Ascending aorta (tissue), 2 donors: ENCODE measurements around the gene EVX1. TPM values are rescaled to one million over a fixed set of nuclear protein-coding genes. Genes with fewer than 3 reads are reported as not detected.
A peak's percentile ranks its signal among the peaks of the same experiment; 100 is the strongest.

Experiments
- DNase-seq, 2 donors: peaks; one replicate each; pipeline ENCODE4 v3.0.0-alpha.2; 2019; ENCODE audit warnings: low spot score in 2 of 2
- H3K27ac ChIP-seq, 2 donors: fragments of 200-600 bp; sonication (generic); one replicate each; pipeline ENCODE4 v1.5.1; 2016 to 2017; ENCODE audit warnings: mild to moderate bottlenecking in 1 of 2
- H3K27me3 ChIP-seq: fragments of 200-600 bp; sonication (generic); one replicate; pipeline ENCODE4 v1.5.1; 2017
- H3K36me3 ChIP-seq, 2 donors: fragments of 200-600 bp; sonication (generic); one replicate each; pipeline ENCODE4 v1.5.1; 2016
- H3K4me1 ChIP-seq, 2 donors: fragments of 200-600 bp; sonication (generic); one replicate each; pipeline ENCODE4 v1.5.1; 2016 to 2017; ENCODE audit warnings: mild to moderate bottlenecking in 1 of 2
- H3K4me3 ChIP-seq, 2 donors: fragments of 200-600 bp; sonication (generic); one replicate each; pipeline ENCODE4 v1.5.1; 2016 to 2017; ENCODE audit warnings: mild to moderate bottlenecking in 1 of 2
- H3K9me3 ChIP-seq, 2 donors: fragments of 200-600 bp; sonication (generic); one replicate each; pipeline ENCODE4 v1.5.1; 2016
- CTCF ChIP-seq, 3 experiments: fragments of 200-600 bp in 2 of 3; fragments of 450-650 bp in 1 of 3; sonication (generic) in 2 of 3; IDR thresholded peaks; one replicate each; pipeline ENCODE4 v1.5.1; 2016 to 2019; ENCODE audit warnings: antibody characterized with exemption in 3 of 3, mild to moderate bottlenecking in 1 of 3, moderate library complexity in 1 of 3
- intact Hi-C: fragments of 100-400 bp; cut with DNase I; formaldehyde crosslinking; loops from one replicate; pipeline ENCODE4 v1.15.1; 2023
- total RNA-seq: library from RNA; depleted of rRNA; stranded (reverse); fragments of >200 nt; gene quantifications from one replicate; pipeline ENCODE4 v1.1.0, GENCODE V29; 2016

EVX1 gene
- total RNA-seq, 1 donor from 2014 or later: not detected

- H3K27me3 ChIP-seq: peaks cover 60% of the 10 kb centered on the region
- H3K36me3 ChIP-seq: no peaks in the 10 kb centered on the region
- H3K27ac ChIP-seq: no peak overlapping the region
- intact Hi-C loops: loop anchor here (5.0 to 10.0 kb wide), 4 partner anchors 577 to 1217 kb away; partner anchors contain the start of gene CREB5
- no peak overlapping the region for H3K4me3 ChIP-seq
- H3K9me3 ChIP-seq: no peaks in the 10 kb centered on the region
- TF ChIP-seq CTCF (IDR thresholded peaks at IDR 0.05): no peak
- DNase-seq: peak in 1 of 2 donors; percentile 38
- peaks cover 11 to 16% of the 10 kb centered on the region in 2 donors for H3K4me1 ChIP-seq
Measured at GRCh38 chr7:27197137-27198042, 45.2 kb upstream of the EVX1 start.

GRCh38 chr7:27198138-27198841 is 44.3 kb upstream of the EVX1 start:
- H3K27me3 ChIP-seq: peaks cover 58% of the 10 kb centered on the region
- intact Hi-C loops: loop anchor here (5.0 to 10.0 kb wide), 4 partner anchors 577 to 1217 kb away; partner anchors contain the start of gene CREB5
- peak in 1 of 2 donors; percentile 64 for DNase-seq
- H3K9me3 ChIP-seq: no peaks in the 10 kb centered on the region
- H3K36me3 ChIP-seq: no peaks in the 10 kb centered on the region
- no peak for TF ChIP-seq CTCF (IDR thresholded peaks at IDR 0.05)
- peak overlapping the region in 1 of 2 donors; percentile 54 for H3K4me3 ChIP-seq
- no peak overlapping the region for H3K27ac ChIP-seq
- peaks cover 11% of the 10 kb centered on the region in 2 donors for H3K4me1 ChIP-seq

- peak in 1 of 2 donors; percentile 64 for DNase-seq
- H3K9me3 ChIP-seq: no peaks in the 10 kb centered on the region
- no peak overlapping the region for H3K27ac ChIP-seq
- H3K4me1 ChIP-seq: peaks cover 11% of the 10 kb centered on the region in 2 donors
- no peaks in the 10 kb centered on the region for H3K36me3 ChIP-seq
- peak overlapping the region; percentile 34 to 54 for H3K4me3 ChIP-seq
- intact Hi-C loops: loop anchor here (5.0 to 10.0 kb wide), 4 partner anchors 576 to 1216 kb away; partner anchors contain the start of gene CREB5
- peaks cover 66% of the 10 kb centered on the region for H3K27me3 ChIP-seq
- TF ChIP-seq CTCF (IDR thresholded peaks at IDR 0.05): no peak
Measured at GRCh38 chr7:27198871-27199801, 43.5 kb upstream of the EVX1 start.

GRCh38 chr7:27199849-27200760 is 42.5 kb upstream of the EVX1 start, which contains the start of gene HOXA13:
HOXA13 (minus strand) TSS chr7:27200091; CDS start chr7:27200077, 14 bp downstream.
- Histone ChIP-seq H3K36me3 (no peaks in the 10 kb centered on the region), H3K4me3 (peak within 1 kb of the TSS; percentile 46 to 60), H3K4me1 (peaks cover 15 to 17% of the 10 kb centered on the region in 2 donors), H3K27me3 (peaks cover 75% of the 10 kb centered on the region), H3K9me3 (no peaks in the 10 kb centered on the region), H3K27ac (no peak within 1 kb of the TSS)
- peak in 1 of 2 donors; percentile 58 for DNase-seq
- intact Hi-C loops: loop anchor here (5.0 to 10.0 kb wide), 6 partner anchors 375 to 1215 kb away; partner anchors contain the start of gene CREB5
- no peak for TF ChIP-seq CTCF (IDR thresholded peaks at IDR 0.05)
